ENCODE data around the gene FBXO38.

FBXO38 gene

GRCh38 chr5:148452499-148453193 lies 68.9 kb downstream of the FBXO38 start:
- no peak overlapping the region for H3K4me3 ChIP-seq (ENCODE audit: low read depth, low read length)
- no peak for DNase-seq (ENCODE audit: low read depth)
- TF ChIP-seq CTCF (IDR thresholded peaks at IDR 0.05; ENCODE audit: insufficient read depth, low read depth, low read length, missing control alignments), result no peak

- TF ChIP-seq CTCF (IDR thresholded peaks at IDR 0.05; ENCODE audit: insufficient read depth, low read depth, low read length, missing control alignments), result no peak
- no peak for DNase-seq (ENCODE audit: low read depth)
- no peak overlapping the region for H3K4me3 ChIP-seq (ENCODE audit: low read depth, low read length)
These were observed 70.8 kb downstream of the FBXO38 start for GRCh38 chr5:148454576-148454975.

DNA sequence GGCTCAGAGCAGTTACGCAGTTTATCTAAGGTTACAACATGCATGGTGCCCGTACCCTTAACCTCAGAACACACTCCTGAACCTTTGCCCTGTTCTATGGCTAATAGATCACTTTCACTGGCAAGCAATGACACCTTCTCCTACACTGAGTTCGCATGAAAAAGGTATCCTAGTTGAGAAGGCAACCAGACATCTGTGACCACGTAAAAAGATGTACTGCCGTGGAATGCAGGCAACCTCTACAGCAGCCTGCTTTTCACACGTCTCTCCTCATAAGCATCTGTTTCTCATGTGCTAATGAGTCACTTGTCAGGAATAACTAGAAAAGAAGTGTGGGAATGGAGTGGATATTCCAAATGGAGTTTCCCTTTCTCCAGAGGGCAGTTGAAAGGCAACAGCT lies 71.4 kb downstream of the FBXO38 start:
- TF ChIP-seq CTCF (IDR thresholded peaks at IDR 0.05; ENCODE audit: insufficient read depth, low read depth, low read length, missing control alignments), result no peak
- DNase-seq (ENCODE audit: low read depth), result no peak
- H3K4me3 ChIP-seq (ENCODE audit: low read depth, low read length), result no peak overlapping the region

GRCh38 chr5:148457183-148457620 lies 73.4 kb downstream of the FBXO38 start:
- no peak overlapping the region for H3K4me3 ChIP-seq (ENCODE audit: low read depth, low read length)
- TF ChIP-seq CTCF (IDR thresholded peaks at IDR 0.05; ENCODE audit: insufficient read depth, low read depth, low read length, missing control alignments), result peak; percentile 14
- peak; percentile 10 for DNase-seq (ENCODE audit: low read depth)

DNA sequence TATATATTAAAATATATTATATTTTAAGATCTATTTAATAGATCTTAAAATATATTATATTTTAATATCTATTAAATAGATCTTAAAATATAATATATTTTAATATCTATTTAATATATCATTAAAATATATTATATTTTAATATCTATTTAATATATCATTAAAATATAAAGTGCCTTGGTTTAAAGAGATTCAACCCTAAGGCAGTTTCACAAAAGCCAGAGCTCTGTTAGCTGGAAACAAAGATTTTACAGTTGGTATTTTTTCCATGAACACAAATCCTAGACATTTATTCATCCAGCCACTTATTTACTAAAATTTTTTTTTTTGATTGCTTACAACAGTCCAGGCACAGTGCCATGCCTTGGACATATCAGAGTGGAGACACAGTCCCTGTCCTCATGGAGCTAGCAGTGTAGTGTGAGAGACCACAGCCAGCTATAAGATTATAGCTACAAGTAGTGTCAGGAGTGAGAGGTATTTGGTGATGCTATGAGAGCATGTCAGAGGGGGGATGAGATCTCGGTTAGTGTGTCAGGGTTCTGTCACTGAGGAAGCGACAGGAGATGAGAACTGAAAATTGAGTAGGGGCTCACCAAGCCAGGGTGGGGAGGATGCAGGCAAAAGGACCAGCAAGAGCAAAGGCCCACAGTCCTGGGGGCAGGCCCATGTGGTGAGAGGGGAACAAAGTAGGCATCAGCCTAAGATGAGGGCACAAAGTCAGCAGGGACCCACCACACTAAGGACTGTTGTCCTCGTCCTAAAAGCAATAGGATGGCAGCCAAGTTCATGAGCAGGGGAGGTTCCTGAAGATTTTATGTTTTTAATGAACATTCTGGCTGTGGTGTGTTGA lies 74.5 kb downstream of the FBXO38 start:
- no peak overlapping the region for H3K4me3 ChIP-seq (ENCODE audit: low read depth, low read length)
- no peak for TF ChIP-seq CTCF (IDR thresholded peaks at IDR 0.05; ENCODE audit: insufficient read depth, low read depth, low read length, missing control alignments)
- DNase-seq (ENCODE audit: low read depth), result no peak

- no peak for TF ChIP-seq CTCF (IDR thresholded peaks at IDR 0.05; ENCODE audit: insufficient read depth, low read depth, low read length, missing control alignments)
- DNase-seq (ENCODE audit: low read depth), result no peak
- no peak overlapping the region for H3K4me3 ChIP-seq (ENCODE audit: low read depth, low read length)
These were observed 75.9 kb downstream of the FBXO38 start for GRCh38 chr5:148459669-148460068.
